A549 treated with AZD2906 at 1 μM for 4 hours (cell line): ENCODE measurements around the gene PLA2G12B. TPM values are rescaled to one million over a fixed set of nuclear protein-coding genes. Genes with fewer than 3 reads are reported as not detected.

Source experiments
- total RNA-seq: library from RNA; stranded (reverse); fragments of 200-300 nt; extraction: Qiagen RNA extraction; gene quantifications from 5 replicates; pipeline ENCODE4 v1.2.3, GENCODE V29; 2022

The PLA2G12B gene, protein sequence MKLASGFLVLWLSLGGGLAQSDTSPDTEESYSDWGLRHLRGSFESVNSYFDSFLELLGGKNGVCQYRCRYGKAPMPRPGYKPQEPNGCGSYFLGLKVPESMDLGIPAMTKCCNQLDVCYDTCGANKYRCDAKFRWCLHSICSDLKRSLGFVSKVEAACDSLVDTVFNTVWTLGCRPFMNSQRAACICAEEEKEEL
- not detected in 5 replicates for total RNA-seq

GRCh38 chr10:72954596-72955554, at the start of gene PLA2G12B:
Gene PLA2G12B (minus strand): TSS chr10:72954806. CDS start chr10:72954685, 121 bp downstream.

GRCh38 chr10:72893136-72893798, 61.3 kb downstream of the PLA2G12B start, which contains the start of gene OIT3:
Gene OIT3 (plus strand): TSS chr10:72893739. CDS start chr10:72893799, 60 bp downstream.

Other genes with a start within 250 kb of the PLA2G12B start
- 0.02 to 0.06 TPM (median 0.05 TPM) in 3 of 5 replicates, not detected in the others for gene OIT3, start 61.1 kb downstream of the PLA2G12B start, total RNA-seq
- gene P4HA1, start 142.1 kb upstream of the PLA2G12B start, total RNA-seq, result 17.0 to 29.3 TPM (median 20.6 TPM) in 5 replicates
- gene NUDT13, start 155.6 kb upstream of the PLA2G12B start, total RNA-seq, result 2.6 to 3.0 TPM (median 2.9 TPM) in 5 replicates
- 23.3 to 33.0 TPM (median 24.8 TPM) in 5 replicates for gene ECD, start 213.2 kb upstream of the PLA2G12B start, total RNA-seq
- 6.7 to 8.2 TPM (median 7.4 TPM) in 5 replicates for gene FAM149B1, start 213.3 kb upstream of the PLA2G12B start, total RNA-seq